ENCODE data around the gene NTRK2. TPM values are rescaled to one million over a fixed set of nuclear protein-coding genes. Genes with fewer than 3 reads are reported as not detected.

Gene NTRK2
- total RNA-seq, 2 experiments from 2014 or later: 0.06 TPM; not detected in 1

DNA sequence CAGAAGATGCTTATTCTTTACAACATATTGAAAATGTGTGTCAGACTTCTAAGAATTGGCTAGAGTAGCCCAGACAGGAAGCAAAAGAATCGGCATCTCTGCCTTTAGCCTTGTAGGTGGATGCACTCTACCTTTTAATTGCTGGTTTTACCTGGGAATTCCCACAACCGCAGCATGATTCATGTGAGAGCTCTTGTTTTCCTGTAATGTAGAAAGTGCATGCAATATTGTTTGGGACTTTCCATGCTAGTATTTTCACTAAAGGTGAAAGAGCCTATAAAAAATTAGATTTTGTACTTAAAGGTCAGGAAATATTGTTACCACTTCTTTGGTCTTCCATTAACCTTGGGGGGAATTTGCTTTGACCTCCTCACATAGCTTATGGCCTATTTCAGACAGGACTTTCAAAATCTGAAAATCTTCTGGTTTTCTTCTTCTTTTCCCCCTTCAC lies 89.8 kb downstream of the NTRK2 start:
- Histone ChIP-seq H2AFZ (ENCODE audit: low read length) (no peak overlapping the region), H3K36me3 (ENCODE audit: insufficient read depth, low read length) (no peaks in the 10 kb centered on the region), H3K9me3 (ENCODE audit: low read length) (no peaks in the 10 kb centered on the region), H3K79me2 (ENCODE audit: insufficient read depth, low read depth, low read length) (no peaks in the 10 kb centered on the region), H4K20me1 (ENCODE audit: insufficient read depth, low read length) (no peaks in the 10 kb centered on the region), H3K27ac (ENCODE audit: low read depth, low read length, poor library complexity, severe bottlenecking) (no peak overlapping the region), H3K9me2 (ENCODE audit: insufficient read depth, low read length) (no peaks in the 10 kb centered on the region), H3K4me1 (ENCODE audit: insufficient read depth, low read length, poor library complexity, severe bottlenecking) (no peaks in the 10 kb centered on the region), H3K4me2 (ENCODE audit: low read length) (no peak overlapping the region), H3K4me3 (ENCODE audit: low read depth, low read length, poor library complexity, severe bottlenecking) (no peak overlapping the region)
- ChIA-PET POLR2A (no interaction called here), CTCF (ENCODE audit: unreplicated experiment) (no interaction called here)
- TF ChIP-seq EZH2phosphoT487 (IDR thresholded peaks at IDR 0.05; ENCODE audit: borderline replicate concordance, low read depth, low read length): no peak
- TF ChIP-seq, protein P1, sequence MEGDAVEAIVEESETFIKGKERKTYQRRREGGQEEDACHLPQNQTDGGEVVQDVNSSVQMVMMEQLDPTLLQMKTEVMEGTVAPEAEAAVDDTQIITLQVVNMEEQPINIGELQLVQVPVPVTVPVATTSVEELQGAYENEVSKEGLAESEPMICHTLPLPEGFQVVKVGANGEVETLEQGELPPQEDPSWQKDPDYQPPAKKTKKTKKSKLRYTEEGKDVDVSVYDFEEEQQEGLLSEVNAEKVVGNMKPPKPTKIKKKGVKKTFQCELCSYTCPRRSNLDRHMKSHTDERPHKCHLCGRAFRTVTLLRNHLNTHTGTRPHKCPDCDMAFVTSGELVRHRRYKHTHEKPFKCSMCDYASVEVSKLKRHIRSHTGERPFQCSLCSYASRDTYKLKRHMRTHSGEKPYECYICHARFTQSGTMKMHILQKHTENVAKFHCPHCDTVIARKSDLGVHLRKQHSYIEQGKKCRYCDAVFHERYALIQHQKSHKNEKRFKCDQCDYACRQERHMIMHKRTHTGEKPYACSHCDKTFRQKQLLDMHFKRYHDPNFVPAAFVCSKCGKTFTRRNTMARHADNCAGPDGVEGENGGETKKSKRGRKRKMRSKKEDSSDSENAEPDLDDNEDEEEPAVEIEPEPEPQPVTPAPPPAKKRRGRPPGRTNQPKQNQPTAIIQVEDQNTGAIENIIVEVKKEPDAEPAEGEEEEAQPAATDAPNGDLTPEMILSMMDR (conservative IDR thresholded peaks at IDR 0.05; ENCODE audit: low read length): no peak
- intact Hi-C loops (cut with micrococcal nuclease; ENCODE audit: unreplicated experiment): no loop called here
- BruUV-seq (replicated peaks): no TSS peak
- DNase-seq (ENCODE audit: low spot score): no peak

DNA sequence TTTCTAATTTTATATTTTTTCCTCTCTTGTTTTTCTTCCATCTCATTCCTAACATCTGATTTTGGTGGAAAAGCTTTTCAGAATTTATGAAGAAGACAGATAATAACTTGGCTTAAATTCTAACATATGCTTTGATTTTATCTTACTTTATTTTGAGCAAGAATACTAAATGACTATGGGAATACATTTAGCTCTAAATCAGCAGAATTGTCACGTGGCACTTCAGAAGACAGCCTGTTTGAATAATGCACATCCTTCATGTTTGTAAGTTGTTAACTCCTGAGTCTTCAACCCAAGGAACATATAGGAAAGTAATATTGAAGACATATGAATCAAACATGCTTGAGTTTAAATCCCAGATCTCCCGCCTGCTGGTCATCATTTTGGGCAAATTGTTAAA lies 90.3 kb downstream of the NTRK2 start:
- H3K4me3 ChIP-seq (ENCODE audit: low read depth, low read length, poor library complexity, severe bottlenecking): no peak overlapping the region

DNA sequence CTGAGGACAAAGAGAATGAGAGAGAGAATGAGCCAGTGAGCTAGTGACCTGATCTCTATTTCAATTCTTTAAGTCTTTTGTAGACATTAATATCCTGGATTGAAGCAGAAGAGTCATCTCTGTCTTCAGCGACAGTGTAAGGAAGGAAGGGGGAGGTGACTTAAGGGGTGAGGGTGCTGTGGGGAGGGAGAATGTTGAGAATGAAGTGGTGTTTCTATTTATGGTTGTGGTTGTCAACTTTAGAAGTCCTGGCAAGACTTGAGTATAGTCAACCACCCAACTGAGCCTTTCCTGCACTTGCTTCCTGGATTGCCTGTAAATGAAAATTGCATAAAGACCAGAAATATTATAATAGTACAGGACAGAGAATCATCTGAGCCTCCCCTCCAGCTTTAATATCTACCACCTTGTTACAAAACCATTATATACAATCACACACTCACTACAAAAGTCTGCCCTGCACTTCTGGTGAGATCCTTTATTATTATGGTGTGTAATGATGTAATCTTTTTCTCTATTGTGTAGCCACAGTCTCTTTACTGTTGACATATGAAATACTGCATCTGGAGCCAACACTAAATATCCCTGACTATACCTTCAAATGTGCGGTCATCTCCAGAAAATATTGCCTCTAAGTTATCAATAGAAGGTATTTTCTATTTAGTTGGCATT lies 91.7 kb downstream of the NTRK2 start:
- POLR2A ChIA-PET: no interaction called here
- CTCF ChIA-PET (ENCODE audit: unreplicated experiment): no interaction called here
- Histone ChIP-seq H2AFZ (ENCODE audit: low read length) (no peak overlapping the region), H3K27ac (ENCODE audit: low read depth, low read length, poor library complexity, severe bottlenecking) (no peak overlapping the region), H3K79me2 (ENCODE audit: insufficient read depth, low read depth, low read length) (no peaks in the 10 kb centered on the region), H3K9me2 (ENCODE audit: insufficient read depth, low read length) (no peaks in the 10 kb centered on the region), H3K36me3 (ENCODE audit: insufficient read depth, low read length) (no peaks in the 10 kb centered on the region), H3K9me3 (ENCODE audit: low read length) (no peaks in the 10 kb centered on the region), H3K4me2 (ENCODE audit: low read length) (no peak overlapping the region), H3K4me1 (ENCODE audit: insufficient read depth, low read length, poor library complexity, severe bottlenecking) (no peaks in the 10 kb centered on the region), H4K20me1 (ENCODE audit: insufficient read depth, low read length) (no peaks in the 10 kb centered on the region), H3K4me3 (ENCODE audit: low read depth, low read length, poor library complexity, severe bottlenecking) (no peak overlapping the region)
- intact Hi-C loops (cut with micrococcal nuclease; ENCODE audit: unreplicated experiment): no loop called here
- DNase-seq (ENCODE audit: low spot score): no peak
- no TSS peak for BruUV-seq (replicated peaks)
- no peak for TF ChIP-seq EZH2phosphoT487 (IDR thresholded peaks at IDR 0.05; ENCODE audit: borderline replicate concordance, low read depth, low read length)
- TF ChIP-seq, protein P1 (conservative IDR thresholded peaks at IDR 0.05; ENCODE audit: low read length): no peak

More for the DNA sequence above, 90.3 kb downstream of the NTRK2 start:
- CTCF ChIA-PET (ENCODE audit: unreplicated experiment): no interaction called here
- H3K36me3 ChIP-seq (ENCODE audit: insufficient read depth, low read length): no peaks in the 10 kb centered on the region
- H3K4me1 ChIP-seq (ENCODE audit: insufficient read depth, low read length, poor library complexity, severe bottlenecking): no peaks in the 10 kb centered on the region
- no TSS peak for BruUV-seq (replicated peaks)
- POLR2A ChIA-PET: no interaction called here
- H3K79me2 ChIP-seq (ENCODE audit: insufficient read depth, low read depth, low read length): no peaks in the 10 kb centered on the region
- DNase-seq (ENCODE audit: low spot score): no peak
- H3K9me3 ChIP-seq (ENCODE audit: low read length): no peaks in the 10 kb centered on the region
- no peaks in the 10 kb centered on the region for H3K9me2 ChIP-seq (ENCODE audit: insufficient read depth, low read length)
- intact Hi-C loops (cut with micrococcal nuclease; ENCODE audit: unreplicated experiment): no loop called here
- no peak overlapping the region for H2AFZ ChIP-seq (ENCODE audit: low read length)
- TF ChIP-seq, protein P1 (conservative IDR thresholded peaks at IDR 0.05; ENCODE audit: low read length): no peak
- TF ChIP-seq EZH2phosphoT487 (IDR thresholded peaks at IDR 0.05; ENCODE audit: borderline replicate concordance, low read depth, low read length): no peak
- no peaks in the 10 kb centered on the region for H4K20me1 ChIP-seq (ENCODE audit: insufficient read depth, low read length)
- no peak overlapping the region for H3K27ac ChIP-seq (ENCODE audit: low read depth, low read length, poor library complexity, severe bottlenecking)
- no peak overlapping the region for H3K4me2 ChIP-seq (ENCODE audit: low read length)

Data from OCI-LY7 (cell line).